Mammary epithelial cell (primary cell): Measurements from ENCODE around the gene NUP214.
"Not testable (repeated sequence)": the region's sequence is repeated elsewhere in the genome, so short reads cannot be mapped to it uniquely, and the experiment has no call there.

Experiments used
- CTCF ChIP-seq, 2 donors: IDR thresholded peaks in 1 of 2; conservative IDR thresholded peaks in 1 of 2; 2 replicates each; pipeline ENCODE4 v1.5.1; 2011 to 2012; ENCODE audit warnings: inconsistent platforms in 2 of 2, low read length in 2 of 2, mild to moderate bottlenecking in 2 of 2, control low read depth in 1 of 2, low read depth in 1 of 2; ENCODE audit not compliant: insufficient read depth in 1 of 2; ENCODE audit errors: extremely low read depth in 1 of 2
- EZH2 ChIP-seq: IDR thresholded peaks from 2 replicates; pipeline ENCODE4 v1.6.1; 2012; ENCODE audit warnings: low read length, inconsistent platforms, borderline replicate concordance

GRCh38 chr9:131158673-131159072, 33.3 kb downstream of the NUP214 start:
- not testable (repeated sequence) for TF ChIP-seq CTCF (conservative IDR thresholded peaks at IDR 0.05 in 1 of 2, IDR thresholded peaks at IDR 0.05 in 1 of 2; ENCODE audit: extremely low read depth in 1 of 2, insufficient read depth in 1 of 2, low read depth in 1 of 2, low read length in 2 of 2); EZH2
